Measurements from ENCODE around the gene MATCAP1. TPM values are rescaled to one million over a fixed set of nuclear protein-coding genes. Genes with fewer than 3 reads are reported as not detected.

Gene MATCAP1
- total RNA-seq, 1 experiment from 2014 or later: 4.2 TPM

DNA sequence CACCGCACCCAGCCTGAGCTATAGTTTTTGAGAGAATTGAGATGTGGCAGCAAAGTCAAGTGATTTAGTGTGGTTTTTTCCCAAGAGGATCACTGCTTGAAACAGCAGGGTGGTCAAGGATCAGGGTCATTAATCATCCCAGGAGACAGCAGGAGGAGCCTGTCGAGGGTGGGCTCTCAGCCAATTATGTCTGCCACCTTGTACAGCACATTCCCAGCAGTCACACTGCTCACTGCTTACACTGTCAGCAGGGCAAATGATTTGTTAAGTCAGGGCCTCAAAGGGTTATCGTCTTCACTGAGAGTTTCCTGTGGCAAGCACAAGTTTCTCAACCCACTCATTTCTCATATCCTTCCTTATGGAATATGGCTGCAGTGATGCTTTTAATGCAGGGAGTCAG is 46.2 kb downstream of the MATCAP1 start:
- DNase-seq (ENCODE audit: low read depth): no peak

DNA sequence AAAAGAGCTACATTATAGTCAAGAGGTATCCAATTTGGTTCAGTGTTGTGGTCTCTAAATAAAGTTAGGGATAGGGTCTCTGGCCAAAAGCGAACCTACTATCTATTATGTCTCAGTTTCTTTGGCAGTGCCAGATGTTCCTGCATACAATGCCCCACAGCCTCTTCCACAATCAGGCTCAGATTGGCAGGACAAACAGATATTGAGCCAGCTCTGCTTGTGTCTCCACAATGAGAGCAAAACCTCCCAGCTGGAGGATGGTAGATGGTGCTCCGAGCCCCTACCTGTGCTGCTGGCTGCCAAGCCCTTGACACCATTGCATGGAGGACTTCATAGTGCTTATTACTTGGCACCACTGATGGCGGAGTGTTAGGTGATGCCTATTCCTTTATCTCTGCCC is 54.3 kb downstream of the MATCAP1 start:
- no peak for DNase-seq (ENCODE audit: low read depth)

DNA sequence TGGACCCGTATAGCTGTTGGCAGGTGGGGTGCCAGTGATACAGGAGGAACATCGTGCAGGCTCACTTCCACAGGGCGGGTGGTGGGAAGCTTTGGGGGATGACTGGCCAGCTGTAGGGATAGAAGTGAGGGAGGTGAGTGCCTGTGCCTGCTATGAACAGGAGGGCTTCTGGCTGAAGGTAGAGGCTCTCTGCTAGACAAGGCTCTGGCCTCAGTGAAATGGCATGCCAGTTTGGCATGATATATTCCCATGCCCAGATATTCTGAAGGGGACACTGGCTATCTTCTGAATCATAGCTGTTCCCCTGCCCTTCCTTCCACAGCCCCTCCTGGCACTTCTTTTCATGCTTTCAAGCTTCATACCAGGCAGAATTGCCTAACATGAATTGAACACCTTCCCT is 54.9 kb downstream of the MATCAP1 start:
- DNase-seq (ENCODE audit: low read depth): no peak

- no peak for DNase-seq (ENCODE audit: low read depth)
Observed at GRCh38 chr16:67128417-67128816, 55.3 kb downstream of the MATCAP1 start.

Other genes with a start within 250 kb of the MATCAP1 start
- gene CIAO2B, start 249.6 kb downstream of the MATCAP1 start, total RNA-seq (2014; rRNA removed; shearing (Covaris generic)): 254 and 336 TPM in 2 replicates
- 19.2 and 21.3 TPM in 2 replicates for gene CES2, start 248.4 kb downstream of the MATCAP1 start, total RNA-seq (2014; rRNA removed; shearing (Covaris generic))
- 0.10 TPM in 1 of 2 replicates, not detected in the other for gene CES3, start 222.7 kb downstream of the MATCAP1 start, total RNA-seq (2014; rRNA removed; shearing (Covaris generic))
- gene CES4A, start 195.4 kb downstream of the MATCAP1 start, total RNA-seq (2014; rRNA removed; shearing (Covaris generic)): 0.72 TPM in 1 of 2 replicates, not detected in the other
- 98.3 and 105 TPM in 2 replicates for gene CBFB, start 154.8 kb downstream of the MATCAP1 start, total RNA-seq (2014; rRNA removed; shearing (Covaris generic))
- 13.7 and 18.0 TPM in 2 replicates for gene PHAF1, start 74.0 kb downstream of the MATCAP1 start, total RNA-seq (2014; rRNA removed; shearing (Covaris generic))
- 24.0 and 25.6 TPM in 2 replicates for gene B3GNT9, start 33.0 kb downstream of the MATCAP1 start, total RNA-seq (2014; rRNA removed; shearing (Covaris generic))
- gene TRADD, start 24.1 kb downstream of the MATCAP1 start, total RNA-seq (2014; rRNA removed; shearing (Covaris generic)): 13.0 and 29.5 TPM in 2 replicates
- gene FBXL8, start 24.0 kb downstream of the MATCAP1 start, total RNA-seq (2014; rRNA removed; shearing (Covaris generic)): 4.2 and 10.2 TPM in 2 replicates
- gene HSF4, start 19.2 kb downstream of the MATCAP1 start, total RNA-seq (2014; rRNA removed; shearing (Covaris generic)): 3.7 and 4.7 TPM in 2 replicates
- 29.4 and 32.3 TPM in 2 replicates for gene NOL3, start 13.4 kb downstream of the MATCAP1 start, total RNA-seq (2014; rRNA removed; shearing (Covaris generic))
- gene EXOC3L1, start 6.2 kb upstream of the MATCAP1 start, total RNA-seq (2014; rRNA removed; shearing (Covaris generic)): 0.39 and 0.60 TPM in 2 replicates
- 67.9 and 75.9 TPM in 2 replicates for gene E2F4, start 8.2 kb upstream of the MATCAP1 start, total RNA-seq (2014; rRNA removed; shearing (Covaris generic))
- gene ELMO3, start 15.2 kb upstream of the MATCAP1 start, total RNA-seq (2014; rRNA removed; shearing (Covaris generic)): 0.48 and 0.78 TPM in 2 replicates
- gene TMEM208, start 43.2 kb upstream of the MATCAP1 start, total RNA-seq (2014; rRNA removed; shearing (Covaris generic)): 37.1 and 48.5 TPM in 2 replicates
- gene FHOD1, start 63.5 kb upstream of the MATCAP1 start, total RNA-seq (2014; rRNA removed; shearing (Covaris generic)): 33.6 and 37.2 TPM in 2 replicates
- gene SLC9A5, start 65.0 kb upstream of the MATCAP1 start, total RNA-seq (2014; rRNA removed; shearing (Covaris generic)): 0.98 and 1.1 TPM in 2 replicates
- gene PLEKHG4, start 95.6 kb upstream of the MATCAP1 start, total RNA-seq (2014; rRNA removed; shearing (Covaris generic)): 2.9 and 4.9 TPM in 2 replicates
- not detected in 2 replicates for gene KCTD19, start 142.8 kb upstream of the MATCAP1 start, total RNA-seq (2014; rRNA removed; shearing (Covaris generic))
- gene LRRC36, start 142.9 kb upstream of the MATCAP1 start, total RNA-seq (2014; rRNA removed; shearing (Covaris generic)): not detected in 2 replicates
- 0.24 and 0.29 TPM in 2 replicates for gene TPPP3, start 209.5 kb upstream of the MATCAP1 start, total RNA-seq (2014; rRNA removed; shearing (Covaris generic))
- 1.4 and 2.0 TPM in 2 replicates for gene ZDHHC1, start 232.5 kb upstream of the MATCAP1 start, total RNA-seq (2014; rRNA removed; shearing (Covaris generic))
- not detected in 2 replicates for gene HSD11B2, start 247.2 kb upstream of the MATCAP1 start, total RNA-seq (2014; rRNA removed; shearing (Covaris generic))